ENCODE results near the gene VAMP2. TPM values are rescaled to one million over a fixed set of nuclear protein-coding genes. Genes with fewer than 3 reads are reported as not detected.

VAMP2 gene
- total and polyA plus RNA-seq, 9 of the 15 experiments (the other 6 are each of a cell fraction or from before 2014, with no cell fraction given) = 2.3 to 31.8 (median 6.0) TPM

- H3K9me1 ChIP-seq (ENCODE audit: control insufficient read depth, insufficient read depth, low read length) = no peaks in the 10 kb centered on the region
- FAIRE-seq (no peak), DNase-seq (ENCODE audit: extremely low read depth in 1 of 4, low spot score in 3 of 4) (no peak), ATAC-seq (0 out of 3 replicates have a peak, but pooled peaks have one; percentile 0)
- H4K20me1 ChIP-seq (replicated peaks; ENCODE audit: control insufficient read depth, insufficient read depth, low read length) = peaks cover 10% of the 10 kb centered on the region
- H3K27ac ChIP-seq (ENCODE audit: extremely low read depth, low read depth, low read length) = peak overlapping the region; percentile 85; the same call in 2 of the 3 replicates
- no TSS peak for BruUV-seq (replicated peaks)
- 9% methylated on average over 23 of the region's 67 CpGs for WGBS (ENCODE audit: insufficient coverage, low coverage, missing lambda C conversion rate)
- H3K36me3 ChIP-seq (ENCODE audit: control insufficient read depth, insufficient read depth, low read length) = no peaks in the 10 kb centered on the region
- ChIA-PET CTCF (ENCODE audit: low intra/inter-chr PET ratio) (no interaction called here), POLR2A (interaction anchor here (0.6 to 2.9 kb wide), 7 partner anchors 10 to 140 kb away, joined by 4 to 27 read pairs (median 8); no protein-coding TSS in a partner anchor)
- no peaks in the 10 kb centered on the region for H3K27me3 ChIP-seq (ENCODE audit: control insufficient read depth in 2 of 2, insufficient read depth in 2 of 2, low read length in 2 of 2)
- in situ Hi-C loops (cut with MboI) (no loop called here), intact Hi-C loops (cut with micrococcal nuclease) (loop anchor here (10.0 kb wide), 1 partner anchor 116 kb away; no protein-coding TSS in a partner anchor)
- no peaks in the 10 kb centered on the region for H3K9me3 ChIP-seq (replicated peaks; ENCODE audit: control insufficient read depth, insufficient read depth, low read depth, low read length)
- H3K79me2 ChIP-seq (ENCODE audit: control insufficient read depth, insufficient read depth, low read length) = peaks cover 18% of the 10 kb centered on the region
- H3K4me3 ChIP-seq = peak overlapping the region; percentile 88
- TF ChIP-seq, protein P1, sequence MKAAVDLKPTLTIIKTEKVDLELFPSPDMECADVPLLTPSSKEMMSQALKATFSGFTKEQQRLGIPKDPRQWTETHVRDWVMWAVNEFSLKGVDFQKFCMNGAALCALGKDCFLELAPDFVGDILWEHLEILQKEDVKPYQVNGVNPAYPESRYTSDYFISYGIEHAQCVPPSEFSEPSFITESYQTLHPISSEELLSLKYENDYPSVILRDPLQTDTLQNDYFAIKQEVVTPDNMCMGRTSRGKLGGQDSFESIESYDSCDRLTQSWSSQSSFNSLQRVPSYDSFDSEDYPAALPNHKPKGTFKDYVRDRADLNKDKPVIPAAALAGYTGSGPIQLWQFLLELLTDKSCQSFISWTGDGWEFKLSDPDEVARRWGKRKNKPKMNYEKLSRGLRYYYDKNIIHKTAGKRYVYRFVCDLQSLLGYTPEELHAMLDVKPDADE (conservative IDR thresholded peaks at IDR 0.05; ENCODE audit: control insufficient read depth, low read depth, low read length) = 0 out of 2 replicates have a peak, but pooled peaks have one; percentile 11
- TF ChIP-seq NCOA1 (IDR thresholded peaks at IDR 0.05; ENCODE audit: low read depth) = no peak
- TF ChIP-seq NRF1 (conservative IDR thresholded peaks at IDR 0.05 in 1 of 2, IDR thresholded peaks at IDR 0.05 in 1 of 2) = peak; percentile 24 to 38; a peak in 1 of 4 replicates
- TF ChIP-seq FOXP1 (CRISPR knock-in tag; IDR thresholded peaks at IDR 0.05) = peak; percentile 66; the same call in 1 of the 2 replicates
- 0 out of 2 replicates have a peak, but pooled peaks have one; percentile 1 for TF ChIP-seq XRCC5 (IDR thresholded peaks at IDR 0.05; ENCODE audit: low read depth, low read length)
- TF ChIP-seq FOXA3 (CRISPR knock-in tag; conservative IDR thresholded peaks at IDR 0.05 in 1 of 2, IDR thresholded peaks at IDR 0.05 in 1 of 2) = 0 out of 4 replicates have a peak, but pooled peaks of 1 of the 2 experiments have one; percentile 28
- peak; percentile 20 for TF ChIP-seq KDM5B (IDR thresholded peaks at IDR 0.05; ENCODE audit: insufficient replicate concordance, low read depth, low read length)
- no peak for TF ChIP-seq RAD51 (IDR thresholded peaks at IDR 0.05; ENCODE audit: borderline replicate concordance, low read depth)
- TF ChIP-seq EGR1 (conservative IDR thresholded peaks at IDR 0.05) = peak; percentile 63
- TF ChIP-seq ZBED1 (IDR thresholded peaks at IDR 0.05) = 0 out of 2 replicates have a peak, but pooled peaks have one; percentile 29
- peak; percentile 37 for TF ChIP-seq SAP30 (IDR thresholded peaks at IDR 0.05; ENCODE audit: borderline replicate concordance, insufficient read depth, low read depth, low read length, poor library complexity, severe bottlenecking)
- H3K9ac ChIP-seq (ENCODE audit: insufficient read depth in 1 of 2, low read depth in 2 of 2, low read length in 2 of 2) = peak overlapping the region; percentile 77 to 93
- H2AFZ ChIP-seq (ENCODE audit: low read depth, low read length) = peak overlapping the region; percentile 85
- H3K4me2 ChIP-seq (ENCODE audit: insufficient read depth, low read length) = peak overlapping the region; percentile 100
- H3K4me1 ChIP-seq (replicated peaks in 1 of 2; ENCODE audit: control insufficient read depth in 2 of 2, insufficient read depth in 2 of 2, low read length in 2 of 2) = peaks cover 31 to 39% of the 10 kb centered on the region in 2 experiments
Observed at GRCh38 chr17:8189041-8189710, 26.4 kb upstream of the VAMP2 start.
